ENCODE data around the gene NAV2.

The NAV2 gene

DNA sequence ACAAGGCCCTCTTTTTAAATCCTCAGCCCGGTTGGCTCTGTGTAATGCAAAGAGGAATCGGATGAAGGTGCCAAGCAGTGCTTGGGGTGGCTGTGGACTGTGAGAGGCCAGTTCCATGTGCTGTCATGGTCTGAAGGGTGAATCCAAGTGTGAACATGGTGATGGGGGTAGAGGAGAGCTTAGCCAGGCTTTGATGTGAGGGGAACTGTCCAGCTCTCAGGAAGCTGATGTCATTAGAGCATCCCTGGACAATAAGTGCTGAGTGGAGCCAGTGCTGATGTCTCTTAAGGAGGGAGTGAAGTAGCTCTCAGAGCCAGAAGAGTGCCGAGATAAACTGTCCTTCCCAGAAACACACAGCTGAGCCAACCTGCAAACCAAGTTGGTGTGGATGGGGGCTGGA, 53.6 kb downstream of the NAV2 start:
- Histone ChIP-seq H3K4me1 (ENCODE audit: control insufficient read depth in 2 of 2, insufficient read depth in 2 of 2, low read length in 2 of 2) (no peaks in the 10 kb centered on the region), H3K27me3 (ENCODE audit: control insufficient read depth in 2 of 2, insufficient read depth in 2 of 2, low read length in 2 of 2) (no peaks in the 10 kb centered on the region), H3K4me3 (ENCODE audit: low read length in 2 of 2) (no peak overlapping the region), H3K9me3 (ENCODE audit: control insufficient read depth in 2 of 2, low read length in 2 of 2) (no peaks in the 10 kb centered on the region), H3K9ac (ENCODE audit: low read depth in 1 of 2, low read length in 2 of 2) (no peak overlapping the region), H3K27ac (ENCODE audit: low read depth in 2 of 2, low read length in 2 of 2) (no peak overlapping the region), H3K36me3 (ENCODE audit: control insufficient read depth in 2 of 2, insufficient read depth in 2 of 2, low read length in 2 of 2) (no peaks in the 10 kb centered on the region)

DNA sequence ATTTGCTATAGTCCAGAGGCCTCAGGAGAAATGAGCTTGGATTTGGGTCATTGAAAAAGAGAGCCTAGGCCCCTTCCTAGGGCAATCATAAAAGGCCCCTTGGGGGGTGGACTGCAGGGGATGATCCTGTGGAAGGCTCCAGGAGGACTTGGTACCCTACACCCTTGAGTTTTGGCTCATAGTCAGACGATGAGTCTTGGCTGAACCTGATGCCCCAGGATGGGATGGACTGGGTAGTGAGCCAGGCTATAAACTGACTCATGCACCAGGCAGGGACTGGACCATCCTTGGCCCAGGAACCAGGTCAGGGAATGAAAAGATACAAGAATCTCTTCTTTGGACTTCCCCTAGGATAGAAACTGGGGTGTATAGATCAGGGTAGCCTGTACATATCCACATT, 54.2 kb downstream of the NAV2 start:
- no peaks in the 10 kb centered on the region for H3K4me1 ChIP-seq (ENCODE audit: control insufficient read depth in 2 of 2, insufficient read depth in 2 of 2, low read length in 2 of 2)

DNA sequence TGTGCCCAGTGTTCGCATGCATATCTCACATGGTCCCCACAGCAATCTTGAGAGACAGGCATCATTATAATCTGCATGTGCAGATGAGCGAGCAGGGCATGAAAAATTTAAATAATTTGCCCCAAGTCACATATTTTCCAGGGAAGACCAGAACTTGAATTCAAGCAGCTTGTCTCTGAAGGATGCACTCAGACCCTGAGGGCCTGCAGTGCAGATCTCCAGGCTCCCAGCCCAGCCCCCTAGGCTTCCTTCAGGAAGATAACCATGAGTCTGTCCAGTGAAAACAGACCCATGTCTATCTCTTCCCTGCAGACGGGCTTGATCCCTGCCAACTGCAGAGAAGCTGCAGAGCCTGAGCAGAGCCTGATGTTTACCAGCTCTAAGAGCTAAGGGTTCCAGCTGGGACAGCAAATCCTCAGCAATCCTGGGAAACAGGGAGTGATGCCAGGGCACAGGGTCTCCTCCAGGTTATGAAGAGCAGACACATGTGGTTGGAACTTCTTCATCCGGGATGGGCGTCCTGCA, 55.1 kb downstream of the NAV2 start:
- Histone ChIP-seq H3K4me1 (ENCODE audit: control insufficient read depth in 2 of 2, insufficient read depth in 2 of 2, low read length in 2 of 2) (no peaks in the 10 kb centered on the region), H3K9ac (ENCODE audit: low read depth in 1 of 2, low read length in 2 of 2) (no peak overlapping the region), H3K27me3 (ENCODE audit: control insufficient read depth in 2 of 2, insufficient read depth in 2 of 2, low read length in 2 of 2) (no peaks in the 10 kb centered on the region), H3K36me3 (ENCODE audit: control insufficient read depth in 2 of 2, insufficient read depth in 2 of 2, low read length in 2 of 2) (no peaks in the 10 kb centered on the region), H3K4me3 (ENCODE audit: low read length in 2 of 2) (no peak overlapping the region), H3K9me3 (ENCODE audit: control insufficient read depth in 2 of 2, low read length in 2 of 2) (no peaks in the 10 kb centered on the region), H3K27ac (ENCODE audit: low read depth in 2 of 2, low read length in 2 of 2) (no peak overlapping the region)

More for the DNA sequence above, 54.2 kb downstream of the NAV2 start:
- Histone ChIP-seq H3K36me3 (ENCODE audit: control insufficient read depth in 2 of 2, insufficient read depth in 2 of 2, low read length in 2 of 2) (no peaks in the 10 kb centered on the region), H3K27ac (ENCODE audit: low read depth in 2 of 2, low read length in 2 of 2) (no peak overlapping the region), H3K9ac (ENCODE audit: low read depth in 1 of 2, low read length in 2 of 2) (no peak overlapping the region), H3K4me3 (ENCODE audit: low read length in 2 of 2) (no peak overlapping the region), H3K9me3 (ENCODE audit: control insufficient read depth in 2 of 2, low read length in 2 of 2) (no peaks in the 10 kb centered on the region), H3K27me3 (ENCODE audit: control insufficient read depth in 2 of 2, insufficient read depth in 2 of 2, low read length in 2 of 2) (no peaks in the 10 kb centered on the region)

DNA sequence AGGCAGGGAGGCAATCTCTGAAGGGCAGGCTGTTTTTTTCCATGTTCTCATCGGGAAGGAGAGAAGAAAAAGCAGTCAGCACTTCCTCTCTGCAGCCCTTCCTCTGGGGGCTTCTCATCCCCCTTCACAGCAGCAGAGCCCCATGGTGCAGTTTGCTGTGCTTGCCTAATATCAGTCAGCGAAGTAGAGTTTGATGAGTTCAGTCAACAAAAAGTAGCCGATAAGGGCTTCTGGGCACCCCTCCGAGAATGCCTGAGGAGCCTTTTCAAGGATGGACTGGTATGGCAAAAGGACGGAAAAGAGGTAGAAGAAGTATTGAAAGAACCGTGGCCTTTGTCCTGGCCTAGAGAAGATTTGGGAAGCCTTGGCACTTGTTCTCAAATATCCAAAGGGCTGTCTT, 55.6 kb downstream of the NAV2 start:
- no peak overlapping the region for H3K27ac ChIP-seq (ENCODE audit: low read depth in 2 of 2, low read length in 2 of 2)
- no peaks in the 10 kb centered on the region for H3K4me1 ChIP-seq (ENCODE audit: control insufficient read depth in 2 of 2, insufficient read depth in 2 of 2, low read length in 2 of 2)
- H3K36me3 ChIP-seq (ENCODE audit: control insufficient read depth in 2 of 2, insufficient read depth in 2 of 2, low read length in 2 of 2): no peaks in the 10 kb centered on the region
- H3K27me3 ChIP-seq (ENCODE audit: control insufficient read depth in 2 of 2, insufficient read depth in 2 of 2, low read length in 2 of 2): no peaks in the 10 kb centered on the region
- no peaks in the 10 kb centered on the region for H3K9me3 ChIP-seq (ENCODE audit: control insufficient read depth in 2 of 2, low read length in 2 of 2)
- no peak overlapping the region for H3K9ac ChIP-seq (ENCODE audit: low read depth in 1 of 2, low read length in 2 of 2)
- H3K4me3 ChIP-seq (ENCODE audit: low read length in 2 of 2): no peak overlapping the region

DNA sequence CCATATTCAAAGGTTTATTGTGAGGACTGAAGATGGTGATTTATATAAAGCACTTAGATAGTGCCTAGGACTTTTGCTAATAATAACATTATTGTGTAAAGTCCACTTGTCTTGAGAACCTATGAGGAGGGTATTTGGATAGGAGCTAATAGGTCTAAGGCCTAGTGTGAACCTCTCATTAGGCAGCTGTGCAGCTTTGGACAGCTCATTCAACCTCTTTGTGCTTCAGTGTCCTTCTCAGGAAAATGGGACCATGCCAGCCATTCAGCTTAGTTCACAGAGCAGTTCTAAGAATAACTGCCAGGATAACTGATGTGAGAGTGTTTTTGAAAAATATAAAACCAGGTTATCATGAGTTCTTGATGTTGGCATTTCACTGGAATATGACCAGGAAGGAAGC, 56.2 kb downstream of the NAV2 start:
- Histone ChIP-seq H3K4me3 (ENCODE audit: low read length in 2 of 2) (no peak overlapping the region), H3K9me3 (ENCODE audit: control insufficient read depth in 2 of 2, low read length in 2 of 2) (no peaks in the 10 kb centered on the region), H3K9ac (ENCODE audit: low read depth in 1 of 2, low read length in 2 of 2) (no peak overlapping the region), H3K27me3 (ENCODE audit: control insufficient read depth in 2 of 2, insufficient read depth in 2 of 2, low read length in 2 of 2) (no peaks in the 10 kb centered on the region), H3K36me3 (ENCODE audit: control insufficient read depth in 2 of 2, insufficient read depth in 2 of 2, low read length in 2 of 2) (no peaks in the 10 kb centered on the region), H3K4me1 (ENCODE audit: control insufficient read depth in 2 of 2, insufficient read depth in 2 of 2, low read length in 2 of 2) (no peaks in the 10 kb centered on the region), H3K27ac (ENCODE audit: low read depth in 2 of 2, low read length in 2 of 2) (no peak overlapping the region)

DNA sequence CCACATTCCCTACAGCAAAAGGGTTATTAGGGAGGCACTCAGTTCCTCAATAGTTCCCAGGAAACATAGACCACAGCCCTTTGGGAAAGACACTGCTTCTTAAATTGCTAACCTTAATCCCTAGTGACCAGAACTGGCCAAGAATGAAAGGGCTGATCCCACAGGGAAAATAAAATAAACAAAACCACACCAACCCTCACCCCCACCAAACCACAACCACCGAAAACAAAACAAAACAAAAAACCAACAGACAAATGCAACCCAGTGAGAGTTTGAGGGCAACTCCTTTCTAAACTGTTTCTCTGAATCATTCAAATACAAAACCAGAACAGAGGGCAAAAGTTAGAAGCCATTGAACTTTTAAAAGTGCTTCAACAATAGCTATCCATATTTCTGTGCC, 57.2 kb downstream of the NAV2 start:
- no peak overlapping the region for H3K4me3 ChIP-seq (ENCODE audit: low read length in 2 of 2)
- H3K9me3 ChIP-seq (ENCODE audit: control insufficient read depth in 2 of 2, low read length in 2 of 2): no peaks in the 10 kb centered on the region
- no peaks in the 10 kb centered on the region for H3K4me1 ChIP-seq (ENCODE audit: control insufficient read depth in 2 of 2, insufficient read depth in 2 of 2, low read length in 2 of 2)
- H3K27me3 ChIP-seq (ENCODE audit: control insufficient read depth in 2 of 2, insufficient read depth in 2 of 2, low read length in 2 of 2): no peaks in the 10 kb centered on the region
- H3K27ac ChIP-seq (ENCODE audit: low read depth in 2 of 2, low read length in 2 of 2): no peak overlapping the region
- H3K36me3 ChIP-seq (ENCODE audit: control insufficient read depth in 2 of 2, insufficient read depth in 2 of 2, low read length in 2 of 2): no peaks in the 10 kb centered on the region
- H3K9ac ChIP-seq (ENCODE audit: low read depth in 1 of 2, low read length in 2 of 2): no peak overlapping the region

DNA sequence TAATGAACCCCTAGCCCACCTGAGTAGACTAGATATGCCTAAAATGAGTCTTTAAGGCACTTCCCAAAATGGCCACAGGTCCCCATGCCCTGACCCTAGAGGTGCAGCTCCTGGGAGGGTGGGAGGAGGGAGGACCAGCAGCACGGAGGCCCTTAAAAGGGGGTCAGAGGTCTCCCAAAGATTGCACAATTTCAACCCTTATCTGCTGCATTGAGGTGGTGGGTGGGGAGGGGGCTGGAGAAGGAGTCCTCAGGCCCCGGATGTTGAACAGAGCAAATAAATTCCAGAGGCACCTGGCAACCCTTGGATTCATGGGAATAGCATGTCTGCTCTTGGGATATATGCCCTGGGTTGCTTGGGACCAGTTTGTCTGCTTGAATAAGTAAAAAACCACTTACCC, 57.6 kb downstream of the NAV2 start:
- Histone ChIP-seq H3K4me1 (ENCODE audit: control insufficient read depth in 2 of 2, insufficient read depth in 2 of 2, low read length in 2 of 2) (no peaks in the 10 kb centered on the region), H3K4me3 (ENCODE audit: low read length in 2 of 2) (no peak overlapping the region), H3K9me3 (ENCODE audit: control insufficient read depth in 2 of 2, low read length in 2 of 2) (no peaks in the 10 kb centered on the region), H3K9ac (ENCODE audit: low read depth in 1 of 2, low read length in 2 of 2) (no peak overlapping the region), H3K36me3 (ENCODE audit: control insufficient read depth in 2 of 2, insufficient read depth in 2 of 2, low read length in 2 of 2) (no peaks in the 10 kb centered on the region), H3K27ac (ENCODE audit: low read depth in 2 of 2, low read length in 2 of 2) (no peak overlapping the region), H3K27me3 (ENCODE audit: control insufficient read depth in 2 of 2, insufficient read depth in 2 of 2, low read length in 2 of 2) (no peaks in the 10 kb centered on the region)

DNA sequence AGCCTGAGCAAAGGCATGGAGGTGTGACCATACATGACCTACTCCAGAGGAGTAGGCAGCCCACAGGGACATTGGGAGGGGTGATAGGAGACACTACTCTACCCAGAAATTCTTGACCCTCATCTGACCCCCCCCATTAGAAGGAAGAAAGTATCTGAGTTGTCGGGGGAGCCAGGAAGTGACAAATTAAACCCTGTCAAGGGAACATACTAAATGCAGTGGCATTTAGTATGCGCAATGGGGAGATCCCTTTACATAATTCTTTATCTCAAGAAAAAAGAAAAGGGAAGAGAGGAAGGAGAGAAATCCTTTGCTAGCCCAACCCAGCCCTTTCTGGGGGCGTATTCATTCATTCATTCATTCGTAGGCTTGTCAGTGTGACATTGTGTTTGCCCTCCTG, 58.8 kb downstream of the NAV2 start:
- no peak overlapping the region for H3K4me3 ChIP-seq (ENCODE audit: low read length in 2 of 2)
- no peak overlapping the region for H3K9ac ChIP-seq (ENCODE audit: low read depth in 1 of 2, low read length in 2 of 2)
- H3K9me3 ChIP-seq (ENCODE audit: control insufficient read depth in 2 of 2, low read length in 2 of 2): no peaks in the 10 kb centered on the region
- no peaks in the 10 kb centered on the region for H3K36me3 ChIP-seq (ENCODE audit: control insufficient read depth in 2 of 2, insufficient read depth in 2 of 2, low read length in 2 of 2)
- peaks cover 2 to 4% of the 10 kb centered on the region in 2 donors for H3K4me1 ChIP-seq (ENCODE audit: control insufficient read depth in 2 of 2, insufficient read depth in 2 of 2, low read length in 2 of 2)
- no peaks in the 10 kb centered on the region for H3K27me3 ChIP-seq (ENCODE audit: control insufficient read depth in 2 of 2, insufficient read depth in 2 of 2, low read length in 2 of 2)
- H3K27ac ChIP-seq (ENCODE audit: low read depth in 2 of 2, low read length in 2 of 2): no peak overlapping the region

DNA sequence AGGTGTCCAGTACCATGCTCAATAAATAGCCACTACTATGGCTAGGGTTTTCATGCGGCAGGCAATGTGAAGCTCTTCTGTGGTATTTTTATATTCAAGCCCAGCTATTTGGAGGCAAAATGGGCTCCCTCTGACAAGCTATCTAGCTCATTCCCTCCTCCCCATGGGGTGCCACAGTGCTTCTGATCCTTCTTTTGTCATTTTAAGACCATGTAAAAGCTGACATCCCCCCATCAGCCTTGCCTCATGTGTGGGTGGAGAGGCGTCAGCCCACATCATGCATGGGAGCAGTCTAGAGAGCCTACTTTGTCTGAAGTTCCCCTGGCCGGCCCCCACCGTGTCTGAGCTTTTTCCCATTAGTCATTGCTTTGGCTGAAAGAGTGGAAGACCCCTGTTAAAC, 59.8 kb downstream of the NAV2 start:
- Histone ChIP-seq H3K9ac (ENCODE audit: low read depth in 1 of 2, low read length in 2 of 2) (no peak overlapping the region), H3K4me3 (ENCODE audit: low read length in 2 of 2) (no peak overlapping the region), H3K36me3 (ENCODE audit: control insufficient read depth in 2 of 2, insufficient read depth in 2 of 2, low read length in 2 of 2) (no peaks in the 10 kb centered on the region), H3K4me1 (ENCODE audit: control insufficient read depth in 2 of 2, insufficient read depth in 2 of 2, low read length in 2 of 2) (peaks cover 2 to 5% of the 10 kb centered on the region in 2 donors), H3K9me3 (ENCODE audit: control insufficient read depth in 2 of 2, low read length in 2 of 2) (no peaks in the 10 kb centered on the region), H3K27ac (ENCODE audit: low read depth in 2 of 2, low read length in 2 of 2) (no peak overlapping the region), H3K27me3 (ENCODE audit: control insufficient read depth in 2 of 2, insufficient read depth in 2 of 2, low read length in 2 of 2) (no peaks in the 10 kb centered on the region)

DNA sequence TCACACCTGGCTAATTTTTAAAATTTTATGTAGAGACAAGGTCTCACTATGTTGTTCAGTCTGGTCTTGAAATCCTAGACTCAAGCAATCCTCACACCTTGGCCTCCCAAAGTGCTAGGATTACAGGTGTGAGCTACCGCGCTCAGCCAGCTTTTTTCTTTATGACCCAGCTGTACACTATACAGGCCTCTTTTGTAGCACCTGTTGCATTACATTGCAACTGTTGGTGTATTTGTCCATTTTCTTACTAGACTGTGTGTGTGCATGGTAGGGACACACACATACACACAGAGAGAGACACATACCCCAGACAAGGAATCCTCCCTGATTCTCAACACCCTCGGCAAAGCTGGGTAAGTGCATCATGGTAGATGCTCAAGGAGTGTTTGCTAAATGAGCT, 61.7 kb downstream of the NAV2 start:
- no peak overlapping the region for H3K27ac ChIP-seq (ENCODE audit: low read depth in 2 of 2, low read length in 2 of 2)
- H3K27me3 ChIP-seq (ENCODE audit: control insufficient read depth in 2 of 2, insufficient read depth in 2 of 2, low read length in 2 of 2): no peaks in the 10 kb centered on the region
- H3K9me3 ChIP-seq (ENCODE audit: control insufficient read depth in 2 of 2, low read length in 2 of 2): no peaks in the 10 kb centered on the region
- H3K4me3 ChIP-seq (ENCODE audit: low read length in 2 of 2): no peak overlapping the region
- H3K9ac ChIP-seq (ENCODE audit: low read depth in 1 of 2, low read length in 2 of 2): no peak overlapping the region
- H3K36me3 ChIP-seq (ENCODE audit: control insufficient read depth in 2 of 2, insufficient read depth in 2 of 2, low read length in 2 of 2): no peaks in the 10 kb centered on the region
- peaks cover 7 to 9% of the 10 kb centered on the region in 2 donors for H3K4me1 ChIP-seq (ENCODE audit: control insufficient read depth in 2 of 2, insufficient read depth in 2 of 2, low read length in 2 of 2)

All from mucosa of rectum (tissue), 2 donors.